IMR-90 (cell line): ENCODE measurements around the gene DMRT3. TPM values are rescaled to one million over a fixed set of nuclear protein-coding genes. Genes with fewer than 3 reads are reported as not detected.

Experiments used
- ATAC-seq: fragments of 200-7000 bp; cut with Tn5 transposase; 2 replicates; pipeline ENCODE4 v1.9.1; 2020; ENCODE audit warnings: low read depth, mild to moderate bottlenecking, moderate library complexity
- BruUV-seq: library from RNA; stranded (reverse); fragments of 400-500 nt; replicated peaks from 2 replicates; lab custom pipeline; 2021; lab: Mats Ljungman, UMichigan
- CTCF ChIA-PET: fragments of 300-600 bp; formaldehyde crosslinking; extraction: SDS; loops from one replicate; lab custom pipeline; 2021; ENCODE audit warnings: antibody characterized with exemption; lab: Yijun Ruan, JAX
- POLR2A ChIA-PET: fragments of 300-600 bp; sonication (Branson Sonifier 250); formaldehyde crosslinking; loops from one replicate; lab custom pipeline; 2022; ENCODE audit warnings: antibody characterized with exemption; ENCODE audit not compliant: unreplicated experiment; lab: Charles Lee
- DNase-seq: peaks from one replicate; pipeline ENCODE4 v3.0.0; 2013
- H2AFZ ChIP-seq: replicated peaks from 2 replicates; pipeline ENCODE3; 2013; ENCODE audit warnings: low read length, mild to moderate bottlenecking; ENCODE audit not compliant: poor library complexity
- H2AK5ac ChIP-seq: 2 replicates; pipeline ENCODE4 v1.6.1; 2013; ENCODE audit warnings: low read depth, low read length, inconsistent platforms
- H2AK9ac ChIP-seq: replicated peaks from 2 replicates; pipeline ENCODE3; 2013; ENCODE audit warnings: mild to moderate bottlenecking, low read depth, low read length, moderate library complexity; ENCODE audit not compliant: poor library complexity
- H2BK120ac ChIP-seq: 2 replicates; pipeline ENCODE4 v1.6.1; 2013; ENCODE audit warnings: low read depth, low read length, inconsistent platforms
- H2BK15ac ChIP-seq: 3 replicates; pipeline ENCODE4 v1.6.1; 2013; ENCODE audit warnings: low read depth, low read length, inconsistent platforms
- H2BK20ac ChIP-seq: 2 replicates; pipeline ENCODE4 v1.6.1; 2013; ENCODE audit warnings: low read depth, mild to moderate bottlenecking, inconsistent platforms, low read length, moderate library complexity
- H2BK5ac ChIP-seq: 2 replicates; pipeline ENCODE4 v1.6.1; 2013; ENCODE audit warnings: mild to moderate bottlenecking, low read depth, low read length, inconsistent platforms; ENCODE audit not compliant: poor library complexity, severe bottlenecking
- H3K14ac ChIP-seq: replicated peaks from 2 replicates; pipeline ENCODE4 v1.6.1; 2013; ENCODE audit warnings: low read depth, low read length, inconsistent platforms
- H3K18ac ChIP-seq: 2 replicates; pipeline ENCODE4 v1.6.1; 2013; ENCODE audit warnings: low read depth, low read length, control low read depth
- H3K23ac ChIP-seq: 2 replicates; pipeline ENCODE4 v1.6.1; 2013; ENCODE audit warnings: low read depth, low read length, inconsistent platforms
- H3K27ac ChIP-seq: 2 replicates; pipeline ENCODE4 v1.5.1; 2013; ENCODE audit warnings: mild to moderate bottlenecking, control low read depth, low read length; ENCODE audit not compliant: insufficient read depth
- H3K27me3 ChIP-seq: 2 replicates; pipeline ENCODE4 v1.6.1; 2013; ENCODE audit warnings: low read length; ENCODE audit not compliant: control insufficient read depth, insufficient read depth
- H3K36me3 ChIP-seq: 2 replicates; pipeline ENCODE4 v1.6.1; 2013; ENCODE audit warnings: low read length, mixed read lengths; ENCODE audit not compliant: control insufficient read depth, insufficient read depth
- H3K4ac ChIP-seq: 2 replicates; pipeline ENCODE4 v1.6.1; 2013; ENCODE audit warnings: low read depth, low read length, inconsistent platforms
- H3K4me1 ChIP-seq: 2 replicates; pipeline ENCODE4 v1.6.1; 2013; ENCODE audit warnings: low read length, mixed read lengths; ENCODE audit not compliant: control insufficient read depth, insufficient read depth
- H3K4me2 ChIP-seq: 2 replicates; pipeline ENCODE4 v1.6.1; 2013; ENCODE audit warnings: low read depth, mild to moderate bottlenecking, control low read depth, low read length, moderate library complexity
- H3K4me3 ChIP-seq: 2 replicates; pipeline ENCODE4 v1.5.1; 2013; ENCODE audit warnings: low read depth, mild to moderate bottlenecking, control low read depth, low read length, moderate library complexity; ENCODE audit not compliant: insufficient read depth
- H3K56ac ChIP-seq: 2 replicates; pipeline ENCODE4 v1.6.1; 2013; ENCODE audit warnings: low read length, inconsistent platforms; ENCODE audit not compliant: insufficient read depth; ENCODE audit errors: extremely low read depth
- H3K79me1 ChIP-seq, 2 experiments: 2 replicates each; pipeline ENCODE4 v1.6.1; 2013; ENCODE audit warnings: low read length in 2 of 2, inconsistent platforms in 1 of 2, low read depth in 1 of 2
- H3K9ac ChIP-seq: 2 replicates; pipeline ENCODE4 v1.6.1; 2013; ENCODE audit warnings: low read depth, low read length, control low read depth
- H3K9me1 ChIP-seq: 2 replicates; pipeline ENCODE4 v1.6.1; 2013; ENCODE audit warnings: low read length, inconsistent platforms; ENCODE audit not compliant: insufficient read depth
- H3K9me3 ChIP-seq: 2 replicates; pipeline ENCODE4 v1.6.1; 2013; ENCODE audit warnings: low read length; ENCODE audit not compliant: control insufficient read depth, insufficient read depth
- H4K20me1 ChIP-seq: 2 replicates; pipeline ENCODE4 v1.6.1; 2013; ENCODE audit warnings: low read length, inconsistent platforms; ENCODE audit not compliant: insufficient read depth
- H4K5ac ChIP-seq: 2 replicates; pipeline ENCODE4 v1.6.1; 2013; ENCODE audit warnings: mild to moderate bottlenecking, low read depth, low read length, control low read depth
- H4K8ac ChIP-seq, 2 experiments: 2 replicates each; pipeline ENCODE4 v1.6.1; 2013; ENCODE audit warnings: low read depth in 2 of 2, low read length in 2 of 2, control low read depth in 1 of 2, inconsistent platforms in 1 of 2
- H4K91ac ChIP-seq: 2 replicates; pipeline ENCODE4 v1.6.1; 2013; ENCODE audit warnings: low read depth, low read length, inconsistent platforms; ENCODE audit not compliant: insufficient read depth
- BHLHE40 ChIP-seq: fragments of 150-350 bp; IDR thresholded peaks from 2 replicates; pipeline ENCODE4 v1.6.1; 2016; ENCODE audit warnings: mild to moderate bottlenecking, low read depth, low read length
- CEBPB ChIP-seq: IDR thresholded peaks from 2 replicates; pipeline ENCODE4 v1.6.1; 2012; ENCODE audit warnings: low read depth, low read length, improper control_type of control experiment
- CHD1 ChIP-seq: IDR thresholded peaks from 2 replicates; pipeline ENCODE4 v1.6.1; 2012; ENCODE audit warnings: low read depth, low read length, improper control_type of control experiment
- CTCF ChIP-seq: conservative IDR thresholded peaks from 2 replicates; pipeline ENCODE4 v1.5.1; 2012; ENCODE audit warnings: mild to moderate bottlenecking, low read depth, low read length, improper control_type of control experiment
- ELK1 ChIP-seq: fragments of 150-350 bp; IDR thresholded peaks from 2 replicates; pipeline ENCODE4 v1.6.1; 2016; ENCODE audit warnings: low read depth, mild to moderate bottlenecking, low read length, moderate library complexity, borderline replicate concordance
- FOS ChIP-seq: fragments of 150-350 bp; IDR thresholded peaks from 2 replicates; pipeline ENCODE4 v1.6.1; 2016; ENCODE audit warnings: low read depth, low read length
- MAFK ChIP-seq: IDR thresholded peaks from 2 replicates; pipeline ENCODE4 v1.6.1; 2012; ENCODE audit warnings: low read depth, low read length, improper control_type of control experiment
- MAZ ChIP-seq: IDR thresholded peaks from 2 replicates; pipeline ENCODE4 v1.6.1; 2012; ENCODE audit warnings: low read depth, mild to moderate bottlenecking, low read length, improper control_type of control experiment, moderate library complexity, borderline replicate concordance
- MXI1 ChIP-seq: IDR thresholded peaks from 2 replicates; pipeline ENCODE4 v1.6.1; 2012; ENCODE audit warnings: low read depth, mild to moderate bottlenecking, low read length, moderate library complexity, borderline replicate concordance
- NFE2L2 ChIP-seq: fragments of 150-350 bp; IDR thresholded peaks from 2 replicates; pipeline ENCODE4 v1.6.1; 2016; ENCODE audit warnings: low read depth, mild to moderate bottlenecking, low read length
- POLR2A ChIP-seq: IDR thresholded peaks from 2 replicates; pipeline ENCODE4 v1.6.1; 2012; ENCODE audit warnings: mild to moderate bottlenecking, low read depth, low read length
- RAD21 ChIP-seq: IDR thresholded peaks from 2 replicates; pipeline ENCODE4 v1.6.1; 2012; ENCODE audit warnings: low read length, improper control_type of control experiment
- RCOR1 ChIP-seq: IDR thresholded peaks from 2 replicates; pipeline ENCODE4 v1.6.1; 2012; ENCODE audit warnings: mild to moderate bottlenecking, low read length, improper control_type of control experiment; ENCODE audit not compliant: insufficient replicate concordance
- RFX5 ChIP-seq: IDR thresholded peaks from 2 replicates; pipeline ENCODE4 v1.8.0; 2012; ENCODE audit warnings: low read depth, mild to moderate bottlenecking, low read length, moderate library complexity
- SMC3 ChIP-seq: fragments of 150-350 bp; IDR thresholded peaks from 2 replicates; pipeline ENCODE4 v1.6.1; 2016; ENCODE audit warnings: low read depth, mild to moderate bottlenecking, antibody characterized with exemption, low read length, moderate library complexity
- USF2 ChIP-seq: fragments of 150-350 bp; IDR thresholded peaks from 2 replicates; pipeline ENCODE4 v1.6.1; 2017; ENCODE audit warnings: mild to moderate bottlenecking, antibody characterized with exemption, low read length, low read depth
- WGBS, 2 experiments: methylation state at CpG; one replicate each; pipeline versions ENCODE4 v1.1.5 to v1.1.7; 2013; ENCODE audit warnings: missing lambda C conversion rate in 2 of 2; ENCODE audit not compliant: insufficient read length in 1 of 2; ENCODE audit errors: extremely low coverage in 2 of 2; 5-methylcytosine and 5-hydroxymethylcytosine counted together
- dilution Hi-C: fragments of 300-500 bp; cut with HindIII; formaldehyde crosslinking; loops from one replicate; pipeline ENCODE4 v1.14.3; 2018; ENCODE audit warnings: low sequenced_read_pairs; ENCODE audit not compliant: unreplicated experiment
- in situ Hi-C: fragments of 300-500 bp; cut with MboI; formaldehyde crosslinking; loops from 3 replicates; pipeline ENCODE4 v1.14.3; 2019; ENCODE audit warnings: low sequenced_read_pairs, inconsistent platforms, mixed read lengths
- intact Hi-C: fragments of 100-400 bp; cut with micrococcal nuclease; formaldehyde crosslinking; loops from 2 replicates; pipeline ENCODE4 v1.10.0; 2022
- polyA plus RNA-seq, 3 experiments: library from polyadenylated mRNA; depleted of rRNA; stranded (reverse); fragments of >200 nt; gene quantifications; 2 replicates each; pipeline ENCODE4 v1.2.3, GENCODE V29; 2012; ENCODE audit warnings: low replicate concordance in 1 of 3
- total RNA-seq: library from RNA; depleted of rRNA; stranded (reverse); fragments of >200 nt; gene quantifications from 2 replicates; pipeline ENCODE4 v1.2.3, GENCODE V29; 2012

DMRT3 gene
- total and polyA plus RNA-seq, 2 of the 4 experiments (the other 2 are of a cell fraction) = not detected

GRCh38 chr9:1034271-1034670, 57.8 kb downstream of the DMRT3 start:
- no peak overlapping the region for H2AK9ac ChIP-seq
- H3K9me1 ChIP-seq = no peaks in the 10 kb centered on the region
- ChIA-PET CTCF (no interaction called here), POLR2A (no interaction called here)
- no peaks in the 10 kb centered on the region for H3K9me3 ChIP-seq
- H3K27ac ChIP-seq = no peak overlapping the region
- no CpG with 5 or more reads among the region's 3 CpGs for WGBS, 2 experiments
- dilution Hi-C loops = no loop called here
- TF ChIP-seq ELK1 = no peak
- TF ChIP-seq MAFK = no peak
- TF ChIP-seq POLR2A = no peak
- TF ChIP-seq SMC3 = no peak
- no peak for TF ChIP-seq CTCF
- TF ChIP-seq BHLHE40 = no peak
- TF ChIP-seq MAZ = no peak
- no peak for TF ChIP-seq MXI1
- TF ChIP-seq CHD1 = no peak
- no peak for TF ChIP-seq NFE2L2
- TF ChIP-seq RCOR1 = no peak
- TF ChIP-seq FOS = no peak
- no peak for TF ChIP-seq CEBPB
- no peak for TF ChIP-seq RFX5
- TF ChIP-seq RAD21 = no peak
- TF ChIP-seq USF2 = no peak
- no TSS peak for BruUV-seq
- H2BK20ac ChIP-seq = no peak overlapping the region
- no peak overlapping the region for H3K4ac ChIP-seq
- H3K27me3 ChIP-seq = no peaks in the 10 kb centered on the region
- in situ Hi-C loops = no loop called here
- H3K18ac ChIP-seq = no peak overlapping the region
- H3K4me3 ChIP-seq = no peak overlapping the region
- no peaks in the 10 kb centered on the region for H3K36me3 ChIP-seq
- H3K4me2 ChIP-seq = no peak overlapping the region
- H3K14ac ChIP-seq = no peak overlapping the region
- H3K4me1 ChIP-seq = no peaks in the 10 kb centered on the region
- DNase-seq (no peak), ATAC-seq (no peak)
- H3K9ac ChIP-seq = no peak overlapping the region
- H4K20me1 ChIP-seq = no peaks in the 10 kb centered on the region
- no peak overlapping the region for H2BK120ac ChIP-seq
- H3K23ac ChIP-seq = no peak overlapping the region
- no peak overlapping the region for H2BK15ac ChIP-seq
- no peak overlapping the region for H4K5ac ChIP-seq
- no peak overlapping the region for H4K91ac ChIP-seq
- H2BK5ac ChIP-seq = no peak overlapping the region
- intact Hi-C loops = no loop called here
- no peak overlapping the region for H2AFZ ChIP-seq
- no peaks in the 10 kb centered on the region for H3K79me1 ChIP-seq
- H2AK5ac ChIP-seq = no peak overlapping the region
- no peak overlapping the region for H4K8ac ChIP-seq
- no peak overlapping the region for H3K56ac ChIP-seq
